Heart left ventricle (tissue), 13 donors: ENCODE data around the gene NFATC2IP.

Experiments
- POLR2A ChIP-seq, 2 donors: fragments of 450-650 bp; IDR thresholded peaks; one replicate each; pipeline ENCODE4 v1.6.1; 2017; ENCODE audit warnings: antibody characterized with exemption in 2 of 2, mild to moderate bottlenecking in 2 of 2, moderate library complexity in 2 of 2
- TF ChIP-seq, protein P1 (sequence below), 12 donors: fragments of 200-600 bp; sonication (generic) in 4 of 12; IDR thresholded peaks; one replicate each; pipeline versions ENCODE4 v1.5.0 to v1.8.0; 2018 to 2022; ENCODE audit warnings: antibody characterized with exemption in 12 of 12, mild to moderate bottlenecking in 5 of 12
- donor health status: ischemic (EF 13 %, LVEDD 7.1; RV severe dilation, severe dysfunction).
- donor health status: DM: no; HTN: yes; CAD: no.
- donor health status: DM: no; HTN: no; CAD: no.
- donor health status: ischemic (EF 25% LVEDD 6.9; RV normal size, moderate dysfunction).
- donor health status: ischemic (EF 25% LVEDD 5.7; RV mildly dilated, moderate dysfunction).
- donor health status: ischemic (EF 35%, LVEDD 5.7; RV mildly dilated, moderate dysfunction).
- donor health status: nonischemic (EF 11% LVEDD 7.7; RV severe dilation, severe dysfunction).
- donor health status: DM: yes; HTN: yes; CAD: no.
- donor health status: PGD.
- donor health status: ischemic (EF 29% LVEDD 5.4; RV normal size, mild dysfunction).
- donor health status: nonischemic (EF 23%, LVEDD 6.1; RV moderate dilation, normal function).

DNA sequence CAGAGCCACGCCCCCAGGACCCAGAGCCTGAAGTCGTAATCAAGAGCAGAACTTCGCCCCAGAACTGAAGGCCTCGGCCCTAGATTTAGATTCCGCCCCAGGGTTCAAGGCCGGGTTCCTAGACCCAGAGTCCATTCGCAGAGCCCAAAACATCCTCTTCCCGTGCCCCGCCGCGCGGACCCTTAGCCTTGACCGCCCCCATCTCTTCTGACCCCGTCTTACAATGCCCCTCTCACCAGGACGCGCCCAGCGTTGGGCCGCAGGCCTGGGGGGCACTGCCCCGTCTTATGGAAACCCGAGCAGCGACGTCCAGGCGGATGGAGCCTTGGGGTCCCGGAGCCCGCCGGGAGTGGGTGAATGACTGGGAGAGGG is 14.0 kb upstream of the NFATC2IP start:
- TF ChIP-seq POLR2A (IDR thresholded peaks at IDR 0.05) = no peak
- TF ChIP-seq, protein P1, sequence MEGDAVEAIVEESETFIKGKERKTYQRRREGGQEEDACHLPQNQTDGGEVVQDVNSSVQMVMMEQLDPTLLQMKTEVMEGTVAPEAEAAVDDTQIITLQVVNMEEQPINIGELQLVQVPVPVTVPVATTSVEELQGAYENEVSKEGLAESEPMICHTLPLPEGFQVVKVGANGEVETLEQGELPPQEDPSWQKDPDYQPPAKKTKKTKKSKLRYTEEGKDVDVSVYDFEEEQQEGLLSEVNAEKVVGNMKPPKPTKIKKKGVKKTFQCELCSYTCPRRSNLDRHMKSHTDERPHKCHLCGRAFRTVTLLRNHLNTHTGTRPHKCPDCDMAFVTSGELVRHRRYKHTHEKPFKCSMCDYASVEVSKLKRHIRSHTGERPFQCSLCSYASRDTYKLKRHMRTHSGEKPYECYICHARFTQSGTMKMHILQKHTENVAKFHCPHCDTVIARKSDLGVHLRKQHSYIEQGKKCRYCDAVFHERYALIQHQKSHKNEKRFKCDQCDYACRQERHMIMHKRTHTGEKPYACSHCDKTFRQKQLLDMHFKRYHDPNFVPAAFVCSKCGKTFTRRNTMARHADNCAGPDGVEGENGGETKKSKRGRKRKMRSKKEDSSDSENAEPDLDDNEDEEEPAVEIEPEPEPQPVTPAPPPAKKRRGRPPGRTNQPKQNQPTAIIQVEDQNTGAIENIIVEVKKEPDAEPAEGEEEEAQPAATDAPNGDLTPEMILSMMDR (IDR thresholded peaks at IDR 0.05) = no peak
